Measurements from ENCODE around the gene CATSPER2. TPM values are rescaled to one million over a fixed set of nuclear protein-coding genes. Genes with fewer than 3 reads are reported as not detected.

CATSPER2 gene
- total RNA-seq, 1 donor from 2014 or later = 2.7 TPM

Other genes starting within 250 kb of the CATSPER2 start
- gene TP53BP1, start 155.7 kb downstream of the CATSPER2 start, total RNA-seq = 41.0 TPM
- gene MAP1A, start 131.2 kb downstream of the CATSPER2 start, total RNA-seq = 7.1 TPM
- 31.6 TPM for gene PPIP5K1, start 58.6 kb downstream of the CATSPER2 start, total RNA-seq
- 0.89 TPM for gene CKMT1B, start 54.8 kb downstream of the CATSPER2 start, total RNA-seq
- not detected for gene STRC, start 30.0 kb downstream of the CATSPER2 start, total RNA-seq
- gene CKMT1A, start 45.0 kb upstream of the CATSPER2 start, total RNA-seq = 0.80 TPM
- 330 TPM for gene PDIA3, start 97.6 kb upstream of the CATSPER2 start, total RNA-seq
- 5.1 TPM for gene ELL3, start 128.1 kb upstream of the CATSPER2 start, total RNA-seq
- 827 TPM for gene SERF2, start 143.5 kb upstream of the CATSPER2 start, total RNA-seq
- not detected for gene SERINC4, start 151.4 kb upstream of the CATSPER2 start, total RNA-seq
- 13.2 TPM for gene HYPK, start 151.8 kb upstream of the CATSPER2 start, total RNA-seq
- 21.0 TPM for gene MFAP1, start 175.8 kb upstream of the CATSPER2 start, total RNA-seq
- 5.7 TPM for gene WDR76, start 178.2 kb upstream of the CATSPER2 start, total RNA-seq

All from lower lobe of right lung (tissue), 1 donor.